Activated gamma-delta T cell treated with anti-CD3 and anti-CD28 coated beads, Interleukin-2, amount 50 U/mL, for 16 hours (primary cell): ENCODE results near the gene PIP5K1A.
"Not testable (repeated sequence)": the region's sequence is repeated elsewhere in the genome, so short reads cannot be mapped to it uniquely, and the experiment has no call there.

Experiments used
- DNase-seq: peaks from one replicate; pipeline ENCODE4 v3.0.0-alpha.2; 2020; ENCODE audit warnings: low read depth

The PIP5K1A gene

GRCh38 chr1:151192047-151192446 lies 6.3 kb upstream of the PIP5K1A start:
- DNase-seq: no peak

- no peak for DNase-seq
Measured at GRCh38 chr1:151193304-151193703, 5.0 kb upstream of the PIP5K1A start.

- no peak for DNase-seq
Measured at GRCh38 chr1:151193856-151194255, 4.5 kb upstream of the PIP5K1A start.

GRCh38 chr1:151194894-151195594 lies 3.3 kb upstream of the PIP5K1A start:
- DNase-seq: not testable (repeated sequence)

- DNase-seq: peak; percentile 24
Measured at GRCh38 chr1:151196292-151196800, 2.0 kb upstream of the PIP5K1A start.

GRCh38 chr1:151197863-151198253 lies 494 bp upstream of the PIP5K1A start:
- no peak for DNase-seq

GRCh38 chr1:151199873-151200581 lies 1.7 kb downstream of the PIP5K1A start:
- no peak for DNase-seq

- not testable (repeated sequence) for DNase-seq
Measured at GRCh38 chr1:151205381-151205965, 7.1 kb downstream of the PIP5K1A start.

- no peak for DNase-seq
Measured at GRCh38 chr1:151210830-151211229, 12.5 kb downstream of the PIP5K1A start.

- no peak for DNase-seq
Measured at GRCh38 chr1:151211972-151212705, 13.8 kb downstream of the PIP5K1A start.

- DNase-seq: no peak
Measured at GRCh38 chr1:151213560-151213959, 15.2 kb downstream of the PIP5K1A start.

GRCh38 chr1:151221616-151222015 lies 23.3 kb downstream of the PIP5K1A start:
- DNase-seq: no peak

GRCh38 chr1:151222130-151222529 lies 23.8 kb downstream of the PIP5K1A start:
- no peak for DNase-seq

GRCh38 chr1:151235235-151235634 lies 36.9 kb downstream of the PIP5K1A start:
- DNase-seq: no peak

- no peak for DNase-seq
Measured at GRCh38 chr1:151237678-151238466, 39.5 kb downstream of the PIP5K1A start.

- DNase-seq: no peak
Measured at GRCh38 chr1:151238467-151238739, 40.1 kb downstream of the PIP5K1A start.

GRCh38 chr1:151242442-151242841 lies 44.1 kb downstream of the PIP5K1A start:
- no peak for DNase-seq

GRCh38 chr1:151243683-151244216 lies 45.4 kb downstream of the PIP5K1A start:
- DNase-seq: no peak

GRCh38 chr1:151246786-151247185 lies 48.4 kb downstream of the PIP5K1A start:
- DNase-seq: no peak

- peak; percentile 37 for DNase-seq
Measured at GRCh38 chr1:151251656-151252470, 53.5 kb downstream of the PIP5K1A start.
